HG03469 (cell line): ENCODE data around the gene TTN.
"Not testable (repeated sequence)": the region's sequence is repeated elsewhere in the genome, so short reads cannot be mapped to it uniquely, and the experiment has no call there.

Source experiments
- ATAC-seq: cut with Tn5 transposase; IDR thresholded peaks from one replicate; pipeline ENCODE4 v1.9.1; 2021; ENCODE audit warnings: mild to moderate bottlenecking, moderate library complexity, moderate number of reproducible peaks; ENCODE audit not compliant: unreplicated experiment

TTN gene

GRCh38 chr2:178677599-178677998, 129.6 kb downstream of the TTN start:
- no peak for ATAC-seq

GRCh38 chr2:178676046-178676445, 131.2 kb downstream of the TTN start:
- no peak for ATAC-seq

- no peak for ATAC-seq
These were observed 133.1 kb downstream of the TTN start for GRCh38 chr2:178674122-178674521.

- no peak for ATAC-seq
These were observed 140.8 kb downstream of the TTN start for GRCh38 chr2:178666458-178666857.

- ATAC-seq = not testable (repeated sequence)
These were observed 148.7 kb downstream of the TTN start for GRCh38 chr2:178658480-178658879.

- ATAC-seq = no peak
These were observed 156.7 kb downstream of the TTN start for GRCh38 chr2:178650554-178650953.

GRCh38 chr2:178644919-178645318, 162.3 kb downstream of the TTN start:
- no peak for ATAC-seq

GRCh38 chr2:178641498-178641897, 165.7 kb downstream of the TTN start:
- no peak for ATAC-seq

- ATAC-seq = no peak
These were observed 171.3 kb downstream of the TTN start for GRCh38 chr2:178635897-178636296.

- ATAC-seq = no peak
These were observed 174.5 kb downstream of the TTN start for GRCh38 chr2:178632729-178633128.

- ATAC-seq = no peak
These were observed 176.6 kb downstream of the TTN start for GRCh38 chr2:178630581-178630980.

GRCh38 chr2:178629463-178629862, 177.8 kb downstream of the TTN start:
- no peak for ATAC-seq

GRCh38 chr2:178628605-178629004, 178.6 kb downstream of the TTN start:
- no peak for ATAC-seq

GRCh38 chr2:178627401-178627800, 179.8 kb downstream of the TTN start:
- ATAC-seq = no peak

GRCh38 chr2:178615969-178616368, 191.3 kb downstream of the TTN start:
- no peak for ATAC-seq

GRCh38 chr2:178602901-178603300, 204.3 kb downstream of the TTN start:
- ATAC-seq = no peak

- no peak for ATAC-seq
These were observed 214.6 kb downstream of the TTN start for GRCh38 chr2:178592655-178593054.

- ATAC-seq = no peak
These were observed 217.9 kb downstream of the TTN start for GRCh38 chr2:178589335-178589734.

GRCh38 chr2:178584666-178585065, 222.6 kb downstream of the TTN start:
- ATAC-seq = no peak

GRCh38 chr2:178579006-178579405, 228.2 kb downstream of the TTN start:
- no peak for ATAC-seq

- no peak for ATAC-seq
These were observed 232.4 kb downstream of the TTN start for GRCh38 chr2:178574789-178575188.

- no peak for ATAC-seq
These were observed 239.0 kb downstream of the TTN start for GRCh38 chr2:178568227-178568626.

- no peak for ATAC-seq
These were observed 254.2 kb downstream of the TTN start for GRCh38 chr2:178553047-178553446.

- peak; percentile 48 for ATAC-seq
These were observed 256.9 kb downstream of the TTN start for GRCh38 chr2:178550352-178550751.
